NCI-H146 treated with DMSO at 0.1 percent for 48 hours (cell line): ENCODE data around the gene GIPC1.
A peak's percentile ranks its signal among the peaks of the same experiment; 100 is the strongest.

ENCODE experiments used
- DNase-seq: peaks from one replicate; lab custom pipeline; 2025; ENCODE audit not compliant: unreplicated experiment; lab: John Stamatoyannopoulos, UW

GIPC1 gene

DNA sequence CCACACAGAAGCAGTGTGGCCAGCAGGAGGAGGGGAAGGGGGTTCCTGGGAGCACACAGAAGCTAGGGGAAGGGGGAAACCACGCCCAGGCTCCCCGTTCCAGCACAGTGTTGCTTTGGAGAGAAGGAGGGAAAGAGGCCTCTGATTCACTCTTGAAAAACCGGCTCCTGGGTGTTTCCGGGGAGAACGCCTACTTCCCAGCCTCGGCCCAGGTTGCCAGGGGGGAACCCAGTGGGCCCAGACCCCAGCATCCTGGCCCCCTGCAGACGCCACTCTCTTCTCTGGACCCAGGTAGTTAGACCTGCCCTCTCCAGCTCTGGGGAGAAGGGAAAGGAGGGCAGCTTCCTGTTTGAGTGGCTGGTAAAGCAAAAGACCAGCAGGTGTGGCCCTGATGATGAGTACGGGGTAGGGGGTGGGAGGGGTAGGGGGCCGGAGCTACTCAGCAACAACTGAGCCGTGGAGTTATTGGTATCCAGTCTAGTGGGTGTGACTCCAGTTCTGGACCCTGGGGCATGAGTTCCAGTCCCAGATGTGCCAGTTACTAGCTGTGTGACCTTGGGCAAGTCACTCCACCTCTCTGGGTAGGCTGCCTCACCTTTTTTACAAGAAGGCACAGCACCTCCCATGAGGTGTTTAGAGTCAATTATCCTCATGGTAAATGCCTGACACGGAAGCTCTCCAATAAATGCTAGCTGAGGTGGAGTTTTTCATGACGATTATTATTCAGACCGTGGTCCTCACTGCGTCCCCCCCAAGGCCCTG is 836 bp downstream of the GIPC1 start:
- DNase-seq, result no peak

- no peak for DNase-seq
These were observed 1.5 kb downstream of the GIPC1 start for GRCh38 chr19:14494411-14494810.

DNA sequence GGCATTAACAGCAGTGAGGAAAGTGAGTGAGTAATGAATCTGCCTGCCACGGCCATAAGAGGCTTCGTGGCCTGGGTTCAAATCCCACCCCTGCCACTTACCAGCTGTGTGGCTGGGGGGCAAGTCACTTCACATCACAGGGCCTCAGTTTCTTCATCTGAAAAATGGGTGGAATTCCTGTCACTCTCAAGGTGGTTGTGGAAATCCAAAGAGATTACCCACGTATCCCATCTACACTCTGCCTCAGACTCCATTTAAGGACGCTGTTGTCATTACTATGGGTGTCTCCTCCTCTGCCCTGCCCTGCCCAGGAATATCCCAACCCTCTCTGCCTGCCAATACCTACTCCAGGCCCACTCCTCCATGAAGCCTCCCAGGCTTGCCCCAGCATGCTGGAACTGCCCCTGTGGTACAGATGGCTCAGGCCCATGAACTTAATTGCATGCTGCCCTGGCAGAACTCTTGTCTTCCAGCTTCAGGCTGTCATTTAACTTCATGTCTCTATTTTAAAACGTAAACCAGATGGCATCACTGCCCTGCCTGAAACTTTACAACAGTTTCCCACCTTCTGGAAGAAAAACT is 3.1 kb downstream of the GIPC1 start:
- DNase-seq, result no peak

- no peak for DNase-seq
These were observed 8.4 kb downstream of the GIPC1 start for GRCh38 chr19:14487370-14488125.

- no peak for DNase-seq
These were observed 13.6 kb downstream of the GIPC1 start for GRCh38 chr19:14482172-14482941.

DNA sequence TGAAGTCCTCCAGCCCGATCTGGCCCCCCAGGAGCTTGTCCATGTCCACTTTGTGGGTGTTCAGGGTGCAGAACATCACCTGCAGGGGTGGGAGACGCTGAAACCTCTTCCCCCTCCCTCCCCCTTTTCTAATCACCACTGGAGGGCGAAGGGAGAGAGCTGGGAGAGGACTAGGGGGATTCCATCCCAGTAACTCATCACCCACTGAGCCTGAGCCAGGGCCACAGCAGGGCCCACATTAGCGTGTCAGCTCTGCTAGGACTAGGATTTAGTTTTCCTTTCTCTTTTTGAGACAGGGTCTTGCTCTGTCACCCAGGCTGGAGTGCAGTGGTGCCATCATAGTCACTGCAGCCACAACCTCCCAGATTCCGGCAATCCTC is 15.2 kb downstream of the GIPC1 start:
- no peak for DNase-seq

DNA sequence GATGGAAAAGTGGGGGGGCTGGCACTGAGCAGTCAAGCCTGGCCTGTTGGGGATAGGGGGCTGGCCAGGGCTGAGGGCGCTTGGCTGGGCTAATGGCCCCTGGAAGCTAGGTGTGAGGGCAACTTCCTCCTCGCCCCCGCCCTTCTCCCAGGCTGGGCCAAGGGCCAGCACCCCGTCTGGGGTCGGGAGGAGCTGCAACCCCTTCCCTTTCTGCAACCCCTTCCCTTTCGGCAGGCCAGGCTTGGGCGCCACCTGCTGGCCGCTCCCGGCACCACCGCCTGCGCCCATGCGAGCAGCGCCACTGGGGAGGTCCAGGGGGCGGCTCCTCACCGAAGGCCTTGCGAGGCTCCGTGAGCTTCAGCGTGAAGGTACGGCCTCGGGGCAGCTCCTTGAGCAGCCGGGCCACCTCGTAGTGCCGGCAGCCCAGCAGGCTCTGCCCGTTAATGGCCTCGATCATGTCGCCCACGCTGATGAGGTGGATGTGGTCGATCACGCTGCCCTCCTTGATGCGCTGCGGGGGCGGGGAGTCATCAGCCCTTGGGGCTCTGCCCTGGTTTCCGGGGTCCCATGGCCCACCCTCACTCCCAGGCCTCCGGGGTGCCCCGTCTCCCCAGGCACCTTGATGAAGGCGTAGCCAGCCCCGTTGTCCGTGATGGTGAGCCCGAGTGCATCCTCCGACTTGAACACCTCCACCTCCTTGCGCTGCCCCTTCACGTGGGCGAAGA is 15.8 kb downstream of the GIPC1 start:
- DNase-seq, result no peak

- DNase-seq, result no peak
These were observed 16.5 kb downstream of the GIPC1 start for GRCh38 chr19:14479309-14479974.

GRCh38 chr19:14478113-14478545 is 17.8 kb downstream of the GIPC1 start:
- DNase-seq, result no peak

DNA sequence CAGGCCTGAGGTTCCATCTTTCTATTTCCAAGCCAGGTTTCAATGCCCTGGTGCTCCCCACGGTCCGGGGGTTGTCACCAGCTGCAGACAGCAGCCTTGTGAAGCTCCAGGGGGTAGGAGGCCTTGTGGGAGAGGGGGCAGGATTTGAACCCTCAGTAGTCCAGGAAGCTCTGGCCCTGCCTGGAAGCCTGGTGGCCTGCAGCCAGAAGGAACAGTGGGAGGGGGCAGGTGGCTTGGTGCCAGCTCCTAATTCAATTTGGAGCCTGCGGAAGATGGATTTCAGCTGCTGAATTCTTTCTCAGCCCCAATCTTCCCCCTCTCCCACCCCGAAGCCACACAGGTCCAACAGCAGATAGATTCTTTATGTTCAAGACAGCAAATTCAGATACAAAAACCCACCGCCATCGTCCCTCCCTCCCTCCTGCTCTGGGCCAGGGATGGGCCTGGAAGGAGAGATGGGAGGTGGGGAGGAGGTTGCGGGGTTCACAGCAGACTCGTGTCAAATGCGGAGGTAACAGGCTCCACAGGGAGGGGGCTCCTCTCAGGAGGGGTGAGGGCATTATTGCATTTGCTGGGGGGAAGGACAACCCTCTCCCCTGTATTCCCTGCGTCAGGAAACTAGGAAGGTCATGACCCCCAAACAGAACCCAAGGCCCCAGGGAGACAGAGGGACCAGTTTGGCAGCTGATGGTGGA is 18.4 kb downstream of the GIPC1 start:
- no peak for DNase-seq

DNA sequence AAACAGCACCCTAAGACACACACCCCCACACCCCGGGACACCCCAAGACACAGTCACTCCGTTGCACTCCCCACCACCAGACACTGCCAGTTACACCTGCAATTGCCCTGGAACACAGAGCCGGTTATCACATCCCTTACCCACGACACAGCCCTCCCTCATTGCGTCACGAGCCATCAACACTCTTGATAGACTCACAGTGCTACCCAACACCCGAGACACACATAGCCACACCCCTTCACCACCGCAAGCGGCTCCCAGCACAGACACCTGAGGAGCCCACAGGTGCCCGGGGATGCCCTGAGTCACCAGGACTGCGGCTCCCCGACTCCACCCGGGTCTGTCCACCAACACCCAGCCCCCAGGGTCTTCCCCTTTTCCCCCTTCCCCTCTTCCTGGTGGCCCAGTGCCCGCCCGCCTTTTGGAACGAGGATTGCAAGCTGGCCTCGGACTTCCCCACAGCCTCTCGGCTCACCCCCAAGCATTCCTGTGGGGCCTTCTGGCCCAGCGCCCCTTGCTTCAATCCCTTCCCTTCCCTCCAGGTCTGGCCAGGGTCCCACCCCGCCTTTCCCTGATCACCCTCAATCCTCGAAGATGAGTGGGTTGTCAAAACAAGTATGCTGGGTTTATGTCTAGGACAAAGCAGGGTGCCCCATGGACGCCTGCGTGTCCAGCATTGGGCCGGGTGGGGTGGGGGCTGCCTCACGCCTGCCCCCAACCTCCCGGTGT is 19.1 kb downstream of the GIPC1 start:
- no peak for DNase-seq

DNA sequence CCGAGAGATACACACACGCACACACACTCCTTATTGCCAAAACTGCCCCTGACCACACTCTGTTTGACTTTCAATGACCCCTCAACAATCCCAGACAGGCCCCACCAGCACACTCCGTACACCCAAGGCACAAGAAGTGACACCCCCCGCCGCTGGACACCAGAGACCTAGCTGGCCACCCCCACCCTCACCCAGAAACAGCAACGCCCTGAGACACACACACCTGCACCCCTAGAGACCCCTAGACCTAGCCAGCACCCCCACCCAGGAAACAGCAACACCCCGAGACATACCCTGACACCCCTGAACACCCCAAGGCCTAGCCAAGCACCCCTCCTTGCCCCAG is 19.6 kb downstream of the GIPC1 start:
- DNase-seq, result no peak

DNA sequence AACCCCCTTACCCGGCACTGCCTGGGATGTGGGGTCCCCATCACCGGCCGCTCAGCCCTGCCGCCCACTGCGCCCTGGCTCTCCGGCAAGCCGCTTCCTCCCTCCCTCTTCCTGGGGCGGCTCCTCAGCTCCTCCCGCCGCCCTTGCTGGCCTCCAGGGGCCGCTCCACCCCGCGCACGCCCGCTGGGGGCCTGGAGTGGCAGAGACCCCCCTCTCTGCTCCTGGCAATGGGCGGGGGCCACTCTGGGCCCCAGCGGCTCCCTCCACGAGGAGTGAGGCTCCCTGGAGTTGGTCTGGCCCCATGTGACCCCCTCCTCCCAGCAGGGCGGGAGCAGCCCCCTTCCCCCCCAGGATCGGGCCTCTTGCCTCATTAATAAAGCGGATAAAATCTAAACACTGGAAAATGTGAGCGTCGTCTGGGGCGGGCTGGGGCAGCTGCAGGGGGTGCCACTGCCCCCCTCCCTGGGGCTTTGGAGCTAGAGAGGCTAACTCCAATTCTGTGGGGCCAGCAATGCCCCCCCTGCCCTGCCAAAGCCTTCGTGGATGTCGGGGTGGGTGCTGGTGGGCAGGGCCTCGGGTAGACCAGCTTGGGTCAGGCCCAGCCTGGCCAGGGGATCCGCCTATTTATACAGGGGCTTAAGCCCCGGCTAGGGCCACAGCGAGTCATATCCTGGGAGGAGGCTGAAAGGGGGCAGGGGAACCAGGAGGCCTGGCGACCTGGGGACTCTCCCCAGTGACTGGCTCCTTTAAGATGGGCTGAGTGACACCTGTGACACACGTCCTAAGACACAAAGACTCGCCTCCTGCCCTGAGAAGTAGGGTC is 20.5 kb downstream of the GIPC1 start, which contains the start of gene PTGER1:
PTGER1 (minus strand) TSS at position 104 of the 823 bp plus-strand sequence. CDS start 1,034 bp downstream, outside the sequence.
- peak; percentile 6 for DNase-seq

DNA sequence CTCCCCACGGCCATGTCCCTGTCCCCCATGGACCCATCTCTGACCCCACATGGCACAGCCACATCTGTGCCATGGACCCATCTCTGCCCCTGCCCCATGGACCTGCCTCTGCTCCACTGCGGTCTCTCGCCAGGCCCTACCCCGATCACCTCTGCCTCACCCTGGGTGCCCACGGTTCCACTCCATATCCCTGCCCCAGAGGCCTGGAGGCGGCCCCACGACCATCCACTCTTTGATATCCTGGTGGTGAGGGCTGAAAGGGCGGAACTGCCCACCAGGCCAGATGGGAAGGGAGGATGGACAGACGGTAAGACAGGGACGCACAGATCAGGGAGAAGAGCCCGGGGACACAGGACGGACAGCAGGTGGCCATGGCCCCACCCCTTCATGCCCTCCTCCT is 21.1 kb downstream of the GIPC1 start:
- no peak for DNase-seq

DNA sequence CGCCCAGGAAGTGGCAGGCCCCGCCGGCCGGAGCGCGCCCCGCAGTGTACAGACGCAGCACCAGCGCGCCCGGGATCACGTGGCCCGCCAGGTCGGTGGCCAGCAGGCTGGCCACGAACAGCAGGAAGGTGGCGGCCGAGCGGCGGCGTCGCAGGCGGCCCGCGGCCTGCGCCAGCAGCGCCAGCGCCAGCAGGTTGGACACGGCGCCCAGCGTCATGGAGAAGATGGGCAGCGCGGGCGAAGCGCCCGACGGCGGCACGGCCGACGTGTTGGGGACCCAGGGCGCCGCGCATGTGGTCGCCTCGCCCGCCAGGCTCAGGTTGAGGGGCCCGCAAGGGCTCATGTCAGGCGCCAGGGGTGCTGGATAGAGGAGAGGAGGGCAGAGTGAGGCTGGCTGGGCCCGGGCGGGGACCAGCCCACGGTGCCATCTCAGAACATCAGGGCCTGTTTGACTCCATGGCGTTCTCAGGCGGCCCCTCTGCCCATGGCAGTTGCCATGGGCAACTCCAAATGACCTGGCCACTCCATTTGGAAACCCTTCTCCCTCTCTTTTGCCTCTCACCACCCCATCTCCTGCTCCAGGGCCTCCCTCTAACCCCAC is 21.8 kb downstream of the GIPC1 start:
- DNase-seq, result no peak

- no peak for DNase-seq
These were observed 22.6 kb downstream of the GIPC1 start for GRCh38 chr19:14473073-14473977.
